Epithelial cell of proximal tubule (primary cell): Measurements from ENCODE around the gene CACNG5. TPM values are rescaled to one million over a fixed set of nuclear protein-coding genes. Genes with fewer than 3 reads are reported as not detected.
"Not testable (repeated sequence)": the region's sequence is repeated elsewhere in the genome, so short reads cannot be mapped to it uniquely, and the experiment has no call there.

Experiments
- DNase-seq: peaks from one replicate; pipeline ENCODE4 v3.0.0-alpha.2; 2011; ENCODE audit warnings: low read depth
- H3K4me3 ChIP-seq: 2 replicates; pipeline ENCODE4 v1.5.1; 2011; ENCODE audit warnings: low read depth, mild to moderate bottlenecking, low read length
- CTCF ChIP-seq: conservative IDR thresholded peaks from 2 replicates; pipeline ENCODE4 v1.5.1; 2012; ENCODE audit warnings: low read depth, mild to moderate bottlenecking, low read length
- total RNA-seq: library from RNA; depleted of rRNA; stranded (reverse); fragments of >200 nt; gene quantifications from 2 replicates; pipeline ENCODE4 v1.2.3, GENCODE V29; 2015

The CACNG5 gene
- total RNA-seq, 1 donor from 2014 or later, result not detected

GRCh38 chr17:66900126-66901010, 65.5 kb downstream of the CACNG5 start:
- TF ChIP-seq CTCF, result peak; percentile 51
- no peak overlapping the region for H3K4me3 ChIP-seq
- no peak for DNase-seq

GRCh38 chr17:66903296-66903695, 68.4 kb downstream of the CACNG5 start:
- not testable (repeated sequence) for H3K4me3 ChIP-seq, DNase-seq

DNA sequence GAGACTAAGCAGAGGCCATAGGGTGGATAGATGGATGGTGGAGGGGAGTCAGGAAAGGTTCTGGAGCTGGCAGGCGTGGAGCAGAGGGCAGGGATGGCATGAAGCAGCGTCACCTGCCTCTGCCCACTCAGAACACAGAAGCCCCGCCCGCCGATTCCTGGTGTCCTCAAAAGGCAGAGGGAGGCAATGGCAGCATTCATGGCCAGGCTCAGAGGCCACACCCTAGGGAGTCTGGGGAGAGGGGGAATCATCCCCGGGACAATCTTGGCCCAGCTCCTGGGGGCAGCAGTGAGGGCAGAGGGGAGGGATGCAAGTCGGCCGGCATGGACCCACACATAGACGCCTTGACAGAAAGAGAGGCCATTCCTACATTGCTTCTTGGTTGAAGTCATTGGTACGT, 68.9 kb downstream of the CACNG5 start:
- no peak for DNase-seq

DNA sequence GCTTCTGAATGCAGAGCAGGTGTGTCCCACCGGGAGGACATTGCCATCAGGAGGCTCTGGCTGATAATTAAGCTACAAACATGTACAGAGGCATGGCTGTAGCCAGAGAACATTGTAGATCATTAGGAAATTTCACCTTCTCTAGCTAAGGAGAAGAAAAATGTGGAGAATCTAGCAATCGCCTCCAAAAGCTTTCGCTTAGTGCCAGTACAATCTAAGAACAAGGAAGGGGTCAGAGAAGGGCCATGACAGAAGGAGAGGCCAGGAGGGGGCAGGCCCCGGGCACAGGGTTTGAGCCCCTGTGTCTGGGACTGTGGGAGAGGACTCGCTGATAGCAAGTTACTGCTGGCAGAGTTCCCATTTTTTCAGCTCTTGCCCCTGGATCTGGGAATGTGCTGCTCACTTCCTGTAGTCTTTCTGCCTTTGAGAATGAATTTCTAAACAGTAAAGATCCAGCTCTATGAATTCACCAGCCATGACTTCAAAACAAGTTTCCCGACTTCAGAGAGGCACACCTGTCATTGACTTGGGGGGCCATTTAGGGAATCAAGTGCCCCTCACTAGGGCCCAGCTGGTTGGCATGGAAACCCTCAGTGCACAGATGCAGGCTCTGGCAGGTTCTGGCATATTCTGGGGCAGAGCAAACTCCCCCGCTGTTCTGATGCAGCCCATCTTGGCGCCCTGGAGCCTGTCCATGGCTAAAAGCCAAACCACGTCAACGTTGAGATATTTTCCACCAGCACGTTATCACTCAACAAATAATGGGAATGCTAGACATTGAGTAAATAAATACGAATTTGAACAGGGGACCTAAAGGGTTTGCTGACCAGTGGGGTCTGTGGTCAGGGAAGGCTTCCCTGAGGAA, 70.1 kb downstream of the CACNG5 start:
- H3K4me3 ChIP-seq, result peak overlapping the region; percentile 34
- TF ChIP-seq CTCF, result no peak
- DNase-seq, result peak; percentile 63

More for the DNA sequence above, 68.9 kb downstream of the CACNG5 start:
- H3K4me3 ChIP-seq, result no peak overlapping the region
- no peak for TF ChIP-seq CTCF

DNA sequence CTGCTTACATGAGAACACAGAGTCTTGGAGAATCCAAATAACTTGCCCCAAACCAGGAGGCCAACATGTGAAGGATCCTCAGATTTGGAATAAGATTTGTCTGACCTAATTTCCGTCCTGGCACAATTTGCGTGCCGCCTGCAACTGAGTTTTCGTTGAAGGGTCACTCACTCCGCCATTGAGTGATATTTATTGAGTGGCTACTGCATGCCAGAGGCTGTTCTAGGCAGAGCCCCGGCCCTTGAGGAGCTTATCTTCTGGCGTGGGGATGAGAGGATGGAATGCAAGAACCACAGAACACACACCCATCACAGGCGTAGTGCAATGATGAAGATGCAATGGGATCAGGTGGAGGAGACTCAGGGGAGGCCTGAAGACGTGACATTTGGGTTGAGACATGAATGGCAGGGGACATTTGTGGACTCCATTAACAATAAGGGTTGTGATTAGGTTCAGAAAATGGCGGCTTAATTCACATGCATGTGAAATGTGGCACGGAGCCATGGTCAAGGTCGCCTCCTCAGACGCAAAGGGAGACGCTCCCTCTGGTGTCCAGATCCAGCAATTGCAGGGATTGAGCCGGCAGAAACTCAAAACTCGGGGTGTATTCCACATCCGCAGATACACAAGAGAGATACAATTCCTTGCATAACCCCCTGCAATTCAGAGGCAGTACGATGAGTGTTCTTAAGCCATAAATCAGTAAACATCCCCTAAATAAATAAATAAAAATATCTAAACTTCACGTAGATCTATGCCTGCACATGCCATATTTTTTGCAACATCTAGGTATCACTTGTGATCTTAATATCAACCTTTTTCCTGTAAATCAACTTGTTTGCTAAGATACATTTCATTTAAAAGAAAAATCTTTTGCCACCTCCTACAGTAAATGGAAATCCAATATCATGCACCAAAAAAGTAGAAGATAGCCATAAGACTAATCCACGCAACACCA, 71.7 kb downstream of the CACNG5 start:
- H3K4me3 ChIP-seq, result no peak overlapping the region

DNA sequence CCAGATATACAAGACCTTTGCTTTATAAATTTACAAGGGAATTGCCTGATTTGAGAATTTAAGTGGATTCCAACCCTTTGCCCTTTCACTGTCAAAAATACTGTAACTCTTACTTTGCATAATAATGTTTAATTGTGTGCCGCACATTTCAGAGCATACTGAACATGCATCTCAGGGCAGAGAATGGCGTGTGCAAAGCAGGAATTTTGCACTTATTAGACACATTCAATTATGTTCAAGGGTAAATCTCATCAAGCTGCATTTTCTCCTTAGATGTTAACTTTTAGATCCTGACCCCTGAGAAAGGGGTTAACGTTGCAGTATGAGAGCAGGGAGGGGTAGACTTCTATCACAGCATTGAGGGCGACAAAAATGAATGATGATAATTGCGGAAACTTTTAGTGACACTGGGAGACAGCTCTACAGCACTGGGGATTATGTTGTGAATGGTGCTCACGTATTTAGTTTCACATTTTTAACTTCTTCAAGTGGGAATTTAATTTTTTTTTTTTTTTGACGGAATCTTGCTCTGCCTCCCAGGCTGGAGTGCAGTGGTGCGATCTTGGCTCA, 75.0 kb downstream of the CACNG5 start:
- no peak for TF ChIP-seq CTCF
- no peak overlapping the region for H3K4me3 ChIP-seq

More for the DNA sequence above, 71.7 kb downstream of the CACNG5 start:
- DNase-seq, result no peak
- TF ChIP-seq CTCF, result peak; percentile 93

More for the DNA sequence above, 75.0 kb downstream of the CACNG5 start:
- no peak for DNase-seq
